HepG2 (cell line): Measurements from ENCODE around the gene SYAP1. TPM values are rescaled to one million over a fixed set of nuclear protein-coding genes. Genes with fewer than 3 reads are reported as not detected.

ENCODE experiments used
- CEBPG ChIP-seq: IDR thresholded peaks from 2 replicates; pipeline ENCODE4 v1.6.1; 2016
- EEA1 ChIP-seq: sonication (generic); formaldehyde crosslinking; IDR thresholded peaks from 2 replicates; pipeline ENCODE4 v1.5.1; 2020; ENCODE audit warnings: mild to moderate bottlenecking, missing genetic modification reagents, borderline replicate concordance
- ESRRA ChIP-seq: sonication (generic); formaldehyde crosslinking; IDR thresholded peaks from 2 replicates; pipeline ENCODE4 v1.5.1; 2020; ENCODE audit warnings: mild to moderate bottlenecking, low read depth, missing genetic modification reagents
- GPN1 ChIP-seq: sonication (generic); formaldehyde crosslinking; IDR thresholded peaks from 2 replicates; pipeline ENCODE4 v1.5.1; 2020; ENCODE audit warnings: missing genetic modification reagents, borderline replicate concordance
- GTF3A ChIP-seq: sonication (generic); formaldehyde crosslinking; conservative IDR thresholded peaks from 2 replicates; pipeline ENCODE4 v1.4.0; 2020; ENCODE audit warnings: mild to moderate bottlenecking, missing genetic modification reagents
- HDAC1 ChIP-seq: sonication (generic); formaldehyde crosslinking; IDR thresholded peaks from 2 replicates; pipeline ENCODE4 v1.5.1; 2020; ENCODE audit warnings: mild to moderate bottlenecking, missing genetic modification reagents
- HOXA3 ChIP-seq: sonication (generic); formaldehyde crosslinking; IDR thresholded peaks from 2 replicates; pipeline ENCODE4 v1.5.0; 2020; ENCODE audit warnings: missing genetic modification reagents
- IKZF4 ChIP-seq: sonication (generic); formaldehyde crosslinking; IDR thresholded peaks from 2 replicates; pipeline ENCODE4 v1.5.1; 2020; ENCODE audit warnings: borderline replicate concordance, mild to moderate bottlenecking, low read depth, missing genetic modification reagents; ENCODE audit errors: not compliant biosample characterization
- KAT2B ChIP-seq: fragments of 150-350 bp; IDR thresholded peaks from 2 replicates; pipeline ENCODE4 v1.6.1; 2014; ENCODE audit warnings: low read depth, low read length, borderline replicate concordance
- NFKB2 ChIP-seq: sonication (generic); formaldehyde crosslinking; IDR thresholded peaks from 2 replicates; pipeline ENCODE4 v1.4.0; 2020; ENCODE audit warnings: missing genetic modification reagents, borderline replicate concordance
- POLR2A ChIP-seq, 2 experiments: IDR thresholded peaks; 2 replicates each; pipeline ENCODE4 v1.6.1; 2011; ENCODE audit warnings: low read depth in 2 of 2, low read length in 2 of 2, mild to moderate bottlenecking in 1 of 2, moderate library complexity in 1 of 2; ENCODE audit not compliant: insufficient read depth in 1 of 2
- REL ChIP-seq: sonication (generic); formaldehyde crosslinking; conservative IDR thresholded peaks from 2 replicates; pipeline ENCODE4 v1.8.0; 2022; ENCODE audit warnings: mild to moderate bottlenecking, missing genetic modification reagents, moderate library complexity
- TBL1XR1 ChIP-seq: fragments of 150-350 bp; IDR thresholded peaks from 2 replicates; pipeline ENCODE4 v1.6.1; 2014; ENCODE audit warnings: borderline replicate concordance, low read length; ENCODE audit not compliant: partially characterized antibody
- ZFAT ChIP-seq: sonication (generic); formaldehyde crosslinking; conservative IDR thresholded peaks from 2 replicates; pipeline ENCODE4 v1.8.1; 2023; ENCODE audit warnings: missing genetic modification reagents, inconsistent platforms
- ZFP41 ChIP-seq: sonication (generic); formaldehyde crosslinking; IDR thresholded peaks from 2 replicates; pipeline ENCODE4 v1.4.0; 2020; ENCODE audit warnings: mild to moderate bottlenecking, missing genetic modification reagents, borderline replicate concordance
- ZMYM2 ChIP-seq: sonication (generic); formaldehyde crosslinking; IDR thresholded peaks from 2 replicates; pipeline ENCODE4 v1.8.0; 2022; ENCODE audit warnings: mild to moderate bottlenecking, missing genetic modification reagents
- ZNF280D ChIP-seq: sonication (generic); formaldehyde crosslinking; IDR thresholded peaks from 2 replicates; pipeline ENCODE4 v1.5.1; 2020; ENCODE audit warnings: mild to moderate bottlenecking, missing genetic modification reagents
- ZNF337 ChIP-seq: sonication (generic); formaldehyde crosslinking; IDR thresholded peaks from 2 replicates; pipeline ENCODE4 v1.5.1; 2020; ENCODE audit warnings: missing genetic modification reagents, low read depth, mild to moderate bottlenecking, borderline replicate concordance
- ZNF441 ChIP-seq: sonication (generic); formaldehyde crosslinking; IDR thresholded peaks from 2 replicates; pipeline ENCODE4 v1.7.0; 2021; ENCODE audit warnings: missing genetic modification reagents, borderline replicate concordance
- ZNF468 ChIP-seq: sonication (generic); formaldehyde crosslinking; IDR thresholded peaks from 2 replicates; pipeline ENCODE4 v1.8.0; 2022; ENCODE audit warnings: mild to moderate bottlenecking, moderate library complexity, missing genetic modification reagents
- ZNF550 ChIP-seq: sonication (generic); formaldehyde crosslinking; IDR thresholded peaks from 2 replicates; pipeline ENCODE4 v1.4.0; 2020; ENCODE audit warnings: mild to moderate bottlenecking, missing genetic modification reagents, borderline replicate concordance
- ZNF572 ChIP-seq: sonication (generic); formaldehyde crosslinking; IDR thresholded peaks from 2 replicates; pipeline ENCODE4 v1.5.1; 2020; ENCODE audit warnings: mild to moderate bottlenecking, missing genetic modification reagents
- ZNF644 ChIP-seq: IDR thresholded peaks from 2 replicates; pipeline ENCODE4 v1.6.1; 2016; ENCODE audit warnings: low read depth
- ZUFSP ChIP-seq: sonication (generic); formaldehyde crosslinking; IDR thresholded peaks from 2 replicates; pipeline ENCODE4 v1.9.0; 2021; ENCODE audit warnings: missing genetic modification reagents, mild to moderate bottlenecking, borderline replicate concordance
- polyA plus RNA-seq, 8 experiments: library from polyadenylated mRNA; depleted of rRNA in 3 of 8; stranded (reverse) in 7 of 8; unstranded in 1 of 8; fragments of >200 nt; fragmentation: Illumina TruSeq in 4 of 8; extraction: Trizol in 4 of 8; gene quantifications; 2 replicates each; pipeline versions ENCODE4 v1.2.1 to v1.2.3, GENCODE V29; 2011 to 2016; ENCODE audit warnings: low read depth in 4 of 8, missing spikeins in 1 of 8, mixed read lengths in 1 of 8; ENCODE audit not compliant: insufficient read depth in 1 of 8
- total RNA-seq, 5 experiments: library from RNA; depleted of rRNA; stranded (reverse); fragments of >200 nt; fragmentation: Illumina TruSeq; extraction: Trizol; gene quantifications; 2 replicates each; pipeline ENCODE4 v1.2.3, GENCODE V29; 2016; ENCODE audit warnings: low read depth in 1 of 5
- TF ChIP-seq, protein P1 (sequence below), 2 experiments: fragments of 450-650 bp in 1 of 2; sonication (generic) in 1 of 2; formaldehyde crosslinking; IDR thresholded peaks; 2 replicates each; pipeline versions ENCODE4 v1.5.0 to v1.8.0; 2020 to 2022; ENCODE audit warnings: mild to moderate bottlenecking in 1 of 2, missing genetic modification reagents in 1 of 2

The SYAP1 gene
- total and polyA plus RNA-seq, 2 of the 13 experiments (the other 11 are each of a cell fraction or from before 2014, with no cell fraction given) = 4.9 to 18.5 TPM

GRCh38 chrX:16771483-16772398, 52.3 kb downstream of the SYAP1 start (continued):
- TF ChIP-seq ZUFSP (CRISPR knock-in tag) = no peak
- no peak for TF ChIP-seq IKZF4 (CRISPR knock-in tag)
- no peak for TF ChIP-seq CEBPG (CRISPR knock-in tag)
- TF ChIP-seq ZNF550 (CRISPR knock-in tag) = no peak
- TF ChIP-seq KAT2B = no peak
- no peak for TF ChIP-seq NFKB2 (CRISPR knock-in tag)
- no peak for TF ChIP-seq ZNF441
- no peak for TF ChIP-seq ZNF572 (CRISPR knock-in tag)
- TF ChIP-seq ZNF468 (CRISPR knock-in tag) = no peak
- no peak for TF ChIP-seq ZMYM2
- no peak for TF ChIP-seq REL (CRISPR knock-in tag)
- TF ChIP-seq GPN1 (CRISPR knock-in tag) = no peak
- TF ChIP-seq ZFP41 (CRISPR knock-in tag) = no peak
- no peak for TF ChIP-seq HDAC1 (CRISPR knock-in tag)
- TF ChIP-seq ESRRA (CRISPR knock-in tag) = no peak
- TF ChIP-seq EEA1 (CRISPR knock-in tag) = no peak
- TF ChIP-seq ZNF280D (CRISPR knock-in tag) = 0 out of 2 replicates have a peak, but pooled peaks have one; percentile 1
- no peak for TF ChIP-seq ZNF337
- TF ChIP-seq ZFAT = no peak
- peak; percentile 94 to 99 for TF ChIP-seq POLR2A (IDR thresholded peaks at IDR 0.05; ENCODE audit: insufficient read depth in 1 of 2, low read depth in 2 of 2, low read length in 2 of 2)
- TF ChIP-seq GTF3A (CRISPR knock-in tag) = no peak
- TF ChIP-seq, protein P1, sequence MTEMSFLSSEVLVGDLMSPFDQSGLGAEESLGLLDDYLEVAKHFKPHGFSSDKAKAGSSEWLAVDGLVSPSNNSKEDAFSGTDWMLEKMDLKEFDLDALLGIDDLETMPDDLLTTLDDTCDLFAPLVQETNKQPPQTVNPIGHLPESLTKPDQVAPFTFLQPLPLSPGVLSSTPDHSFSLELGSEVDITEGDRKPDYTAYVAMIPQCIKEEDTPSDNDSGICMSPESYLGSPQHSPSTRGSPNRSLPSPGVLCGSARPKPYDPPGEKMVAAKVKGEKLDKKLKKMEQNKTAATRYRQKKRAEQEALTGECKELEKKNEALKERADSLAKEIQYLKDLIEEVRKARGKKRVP (CRISPR knock-in tag; IDR thresholded peaks at IDR 0.05) = peak in 1 of 2 experiments; percentile 59; a peak in 1 of 4 replicates
- no peak for TF ChIP-seq TBL1XR1
- peak; percentile 31; the same call in 1 of the 2 replicates for TF ChIP-seq ZNF644
- TF ChIP-seq HOXA3 = peak; percentile 37
